Fibroblast of lung (primary cell): Measurements from ENCODE around the gene MGAT4A.

Experiments used
- EZH2 ChIP-seq: IDR thresholded peaks from 2 replicates; pipeline ENCODE4 v1.5.1; 2012; ENCODE audit warnings: low read length, control low read depth, mild to moderate bottlenecking; ENCODE audit errors: missing control alignments
- TF ChIP-seq, protein P1 (sequence below), 2 donors: IDR thresholded peaks in 1 of 2; conservative IDR thresholded peaks in 1 of 2; 1 replicate in 1 of 2; 2 replicates in 1 of 2; pipeline ENCODE4 v1.5.1; 2011 to 2012; ENCODE audit warnings: low read length in 2 of 2, control low read depth in 1 of 2, inconsistent platforms in 1 of 2, low read depth in 1 of 2, mild to moderate bottlenecking in 1 of 2

DNA sequence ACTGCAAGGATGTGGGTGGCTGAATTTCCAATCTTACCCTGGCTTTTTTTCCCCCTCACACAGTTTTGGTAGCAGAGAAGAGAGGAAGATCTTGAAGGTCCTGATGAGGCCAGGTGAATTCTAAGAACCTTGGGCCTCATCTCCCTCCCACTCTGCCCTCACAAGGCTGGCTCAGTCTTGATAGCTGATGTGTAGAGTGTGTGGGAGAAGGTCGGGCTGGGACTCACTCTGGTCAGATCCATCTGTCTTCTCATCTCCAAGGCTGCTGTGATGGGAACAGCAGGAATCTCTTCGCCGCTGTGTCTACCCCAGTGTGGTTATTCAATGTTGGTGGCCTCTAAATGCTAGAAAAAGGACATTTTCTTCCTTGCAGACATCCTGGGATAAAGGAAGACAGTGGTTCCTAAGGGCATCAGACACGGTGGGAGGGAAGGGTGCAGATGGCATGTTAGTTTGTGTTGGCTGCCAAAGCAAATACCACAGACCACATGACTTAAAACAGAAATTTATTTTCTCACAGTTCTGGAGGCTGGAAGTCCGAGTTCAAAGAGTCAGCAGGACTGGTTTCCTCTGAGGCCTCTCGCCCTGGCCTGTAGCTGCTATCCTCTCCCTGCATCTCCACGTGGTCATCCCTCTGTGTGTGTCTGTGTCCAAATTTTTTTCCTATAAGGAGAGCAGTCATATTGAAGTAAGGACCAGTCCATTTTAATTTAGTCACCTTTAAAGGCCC is 37.6 kb upstream of the MGAT4A start:
- TF ChIP-seq, protein P1, sequence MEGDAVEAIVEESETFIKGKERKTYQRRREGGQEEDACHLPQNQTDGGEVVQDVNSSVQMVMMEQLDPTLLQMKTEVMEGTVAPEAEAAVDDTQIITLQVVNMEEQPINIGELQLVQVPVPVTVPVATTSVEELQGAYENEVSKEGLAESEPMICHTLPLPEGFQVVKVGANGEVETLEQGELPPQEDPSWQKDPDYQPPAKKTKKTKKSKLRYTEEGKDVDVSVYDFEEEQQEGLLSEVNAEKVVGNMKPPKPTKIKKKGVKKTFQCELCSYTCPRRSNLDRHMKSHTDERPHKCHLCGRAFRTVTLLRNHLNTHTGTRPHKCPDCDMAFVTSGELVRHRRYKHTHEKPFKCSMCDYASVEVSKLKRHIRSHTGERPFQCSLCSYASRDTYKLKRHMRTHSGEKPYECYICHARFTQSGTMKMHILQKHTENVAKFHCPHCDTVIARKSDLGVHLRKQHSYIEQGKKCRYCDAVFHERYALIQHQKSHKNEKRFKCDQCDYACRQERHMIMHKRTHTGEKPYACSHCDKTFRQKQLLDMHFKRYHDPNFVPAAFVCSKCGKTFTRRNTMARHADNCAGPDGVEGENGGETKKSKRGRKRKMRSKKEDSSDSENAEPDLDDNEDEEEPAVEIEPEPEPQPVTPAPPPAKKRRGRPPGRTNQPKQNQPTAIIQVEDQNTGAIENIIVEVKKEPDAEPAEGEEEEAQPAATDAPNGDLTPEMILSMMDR (conservative IDR thresholded peaks at IDR 0.05 in 1 of 2, IDR thresholded peaks at IDR 0.05 in 1 of 2; ENCODE audit: low read depth in 1 of 2, low read length in 2 of 2), result no peak
- no peak for TF ChIP-seq EZH2
